Kidney tubule cell (primary cell): Measurements from ENCODE around the gene ZNF134.

Experiments
- DNase-seq: peaks from one replicate; pipeline ENCODE4 v3.0.0-alpha.2; 2018; ENCODE audit warnings: low spot score

Gene ZNF134

DNA sequence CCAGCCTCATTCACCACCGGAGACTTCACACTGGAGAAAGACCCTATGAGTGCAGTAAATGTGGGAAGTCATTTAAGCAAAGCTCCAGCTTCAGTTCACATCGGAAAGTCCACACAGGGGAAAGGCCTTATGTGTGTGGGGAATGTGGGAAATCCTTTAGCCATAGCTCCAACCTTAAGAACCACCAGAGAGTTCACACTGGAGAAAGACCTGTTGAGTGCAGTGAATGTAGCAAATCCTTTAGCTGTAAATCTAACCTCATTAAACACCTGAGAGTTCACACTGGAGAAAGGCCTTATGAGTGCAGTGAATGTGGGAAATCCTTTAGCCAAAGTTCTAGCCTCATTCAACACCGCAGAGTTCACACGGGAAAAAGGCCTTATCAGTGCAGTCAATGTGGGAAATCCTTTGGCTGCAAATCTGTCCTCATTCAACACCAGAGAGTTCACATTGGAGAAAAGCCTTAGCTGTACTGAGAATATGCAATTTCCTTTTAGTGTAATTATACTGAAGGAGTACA lies 27.7 kb downstream of the ZNF134 start:
- DNase-seq: no peak

DNA sequence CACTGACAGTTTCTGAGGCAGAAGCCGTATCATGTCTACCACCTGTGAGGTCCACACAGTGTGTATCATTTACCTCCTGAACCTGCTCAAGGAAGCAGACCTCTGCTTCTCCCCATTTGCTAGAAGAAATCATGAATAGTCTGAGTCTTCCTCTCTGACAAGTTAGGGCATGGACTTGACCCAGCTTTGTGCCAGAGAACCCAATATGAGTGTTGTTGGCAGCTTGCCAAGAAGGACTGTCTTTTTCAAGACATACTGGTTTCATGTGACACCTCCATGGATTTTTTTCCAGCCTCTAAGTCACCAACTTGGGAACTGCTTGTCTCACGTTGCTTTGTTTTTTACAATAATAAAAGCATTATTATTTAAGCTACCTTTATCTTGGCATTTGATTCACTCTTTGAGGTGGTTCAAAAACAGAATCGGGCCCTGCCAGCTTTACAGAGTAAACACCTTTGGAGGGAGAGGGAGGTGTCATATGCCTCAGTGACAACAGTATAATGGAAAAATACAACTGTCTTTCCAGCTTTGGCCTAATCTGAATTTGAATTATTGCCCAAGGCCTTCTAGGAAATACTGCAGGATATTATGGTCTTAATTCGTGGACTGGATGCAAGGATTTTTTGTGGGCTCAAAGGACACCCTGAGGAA lies 28.5 kb downstream of the ZNF134 start:
- DNase-seq: no peak

DNA sequence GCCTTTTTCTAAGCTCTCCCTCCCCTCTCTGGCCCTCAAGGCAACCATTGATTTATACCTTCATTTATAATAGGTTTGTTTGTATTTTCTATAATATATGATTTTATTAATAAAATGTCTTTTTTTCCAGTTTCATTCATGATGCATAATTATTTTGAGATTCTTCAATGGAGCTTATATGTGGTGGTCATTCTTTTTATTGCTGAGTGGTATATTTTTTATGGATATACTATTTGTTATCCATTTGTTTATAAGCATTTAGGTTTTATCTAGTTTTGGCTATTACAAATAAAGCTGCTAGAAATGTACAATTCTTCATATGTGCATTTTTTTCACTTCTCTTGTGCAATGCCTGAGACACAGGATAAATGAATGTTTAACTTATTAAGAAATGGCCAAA lies 29.7 kb downstream of the ZNF134 start:
- DNase-seq: no peak

GRCh38 chr19:57648331-57649003 lies 34.4 kb downstream of the ZNF134 start:
- DNase-seq: no peak

GRCh38 chr19:57651654-57651996 lies 37.6 kb downstream of the ZNF134 start:
- no peak for DNase-seq

GRCh38 chr19:57653689-57654088 lies 39.6 kb downstream of the ZNF134 start:
- DNase-seq: no peak

DNA sequence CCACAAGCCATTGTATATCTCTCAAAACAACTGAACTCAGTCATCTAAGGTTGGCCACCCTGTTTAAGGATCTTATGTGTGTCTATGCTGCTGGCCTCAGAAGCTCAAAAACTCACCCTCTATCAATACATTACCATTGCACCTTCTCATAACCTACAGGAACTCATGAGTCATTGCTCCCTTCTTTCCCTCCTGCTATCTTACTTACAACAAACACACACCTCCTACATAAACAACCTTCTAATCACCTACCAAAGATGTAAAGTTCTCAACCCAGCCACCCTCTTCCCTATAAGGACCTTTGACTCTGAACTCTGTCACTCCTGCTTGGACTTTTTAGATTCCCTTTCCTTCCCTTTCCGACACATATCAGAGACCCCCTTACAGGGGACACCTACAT lies 41.4 kb downstream of the ZNF134 start:
- no peak for DNase-seq

DNA sequence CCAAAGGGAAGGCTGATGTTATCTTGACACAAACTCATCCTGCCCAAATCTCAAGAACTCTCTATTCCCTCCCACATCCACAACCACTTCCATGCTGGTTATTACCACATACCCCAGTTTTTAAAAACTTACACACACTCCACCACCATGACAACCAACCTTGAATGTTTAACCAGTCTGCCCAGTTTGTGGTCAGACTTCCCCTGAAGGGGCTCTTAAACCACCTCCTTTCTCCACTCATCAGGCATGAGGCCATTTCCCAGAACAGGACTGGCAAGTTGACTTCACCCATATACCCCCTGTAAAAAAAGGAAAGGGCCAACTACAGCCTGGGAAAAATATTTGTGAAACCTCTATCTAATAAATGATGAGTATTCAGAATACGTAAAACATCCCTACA lies 42.3 kb downstream of the ZNF134 start:
- no peak for DNase-seq

- peak; percentile 38 for DNase-seq
Measured at GRCh38 chr19:57664269-57665127, 50.5 kb downstream of the ZNF134 start.

DNA sequence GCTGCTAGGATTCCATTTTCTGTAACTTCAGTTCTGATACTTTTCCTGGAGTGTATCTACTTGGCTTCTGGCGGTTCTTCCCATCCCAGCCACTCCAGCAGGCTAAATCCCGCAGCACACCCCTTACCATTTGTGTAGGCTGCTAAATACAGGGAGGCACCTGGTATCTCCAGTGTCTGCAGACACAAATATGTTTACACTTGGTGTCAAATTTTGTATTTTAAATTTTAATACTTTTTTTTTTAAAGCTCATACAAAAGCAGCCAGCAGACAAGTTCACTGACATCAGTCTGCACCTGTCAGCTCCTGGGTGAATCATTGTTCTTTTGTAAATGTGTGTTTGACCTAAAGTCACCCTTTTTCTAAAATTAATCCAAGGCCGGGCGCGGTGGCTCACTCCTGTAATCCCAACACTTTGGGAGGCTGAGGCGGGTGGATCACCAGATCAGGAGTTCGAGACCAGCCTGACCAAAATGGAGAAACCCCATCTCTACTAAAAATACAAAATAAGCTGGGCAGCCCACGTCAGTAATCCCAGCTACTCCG lies 51.3 kb downstream of the ZNF134 start:
- no peak for DNase-seq

DNA sequence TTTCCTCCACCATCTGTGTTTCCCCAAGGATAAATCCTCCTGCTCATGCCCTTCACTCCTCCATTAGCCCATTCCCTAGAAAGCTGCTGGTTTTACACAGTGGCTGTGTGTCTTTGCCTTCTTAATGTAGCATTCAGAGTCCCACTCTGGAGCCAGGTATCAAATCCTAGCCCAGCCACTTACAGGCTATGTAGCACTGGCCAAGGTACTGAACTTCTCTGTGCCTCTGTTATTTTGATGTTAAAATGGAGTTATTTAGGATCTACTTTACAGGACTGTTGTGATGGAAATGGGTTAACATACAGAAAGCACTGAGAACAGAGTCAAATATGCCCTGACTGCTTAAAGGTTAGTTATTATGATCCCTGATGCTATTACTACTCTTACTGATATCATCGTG lies 53.2 kb downstream of the ZNF134 start:
- DNase-seq: no peak

DNA sequence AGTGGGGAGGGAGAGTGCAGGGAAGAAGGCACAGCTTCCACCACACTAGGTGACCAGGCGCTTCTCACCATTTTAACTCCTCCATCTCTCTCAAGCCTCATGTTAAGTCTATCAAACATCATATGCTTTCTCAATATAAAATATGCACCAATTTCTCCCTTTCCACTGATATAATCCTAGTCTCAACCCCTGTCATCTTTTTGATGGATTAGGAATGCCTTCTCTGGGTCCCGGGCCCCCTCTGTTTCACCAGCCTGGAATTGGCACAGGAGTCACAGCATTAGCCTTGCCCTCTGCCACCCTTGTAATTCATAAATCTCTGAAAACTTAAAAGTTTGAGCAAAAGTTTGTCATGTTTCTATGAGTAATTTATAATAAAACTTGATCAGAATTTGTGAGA lies 54.6 kb downstream of the ZNF134 start, which contains the start of gene ZSCAN4:
Gene ZSCAN4, plus strand, starts transcription at position 301 of the 400 bp plus-strand sequence. CDS start 7,211 bp downstream, outside the sequence.
- no peak for DNase-seq

- DNase-seq: no peak
Measured at GRCh38 chr19:57671124-57671895, 57.3 kb downstream of the ZNF134 start.

- no peak for DNase-seq
Measured at GRCh38 chr19:57672466-57672865, 58.4 kb downstream of the ZNF134 start.
